A549 (cell line): ENCODE measurements around the gene NTNG2. TPM values are rescaled to one million over a fixed set of nuclear protein-coding genes. Genes with fewer than 3 reads are reported as not detected.

Experiments
- ATAC-seq, 2 experiments: fragments of 200-7000 bp in 1 of 2; fragments of >200 bp in 1 of 2; cut with Nextera tagmentation in 1 of 2; cut with Tn5 transposase in 1 of 2; 3 replicates each; pipeline versions ENCODE4 v1.8.0 to v1.9.1; 2018 to 2020; ENCODE audit warnings: mild to moderate bottlenecking in 1 of 2, moderate library complexity in 1 of 2
- CTCF ChIA-PET: fragments of 300-600 bp; sonication (Branson Sonifier 250); formaldehyde crosslinking; extraction: SDS; loops from one replicate; lab custom pipeline; 2021; ENCODE audit warnings: antibody characterized with exemption, inconsistent platforms; lab: Yijun Ruan, JAX
- POLR2A ChIA-PET: fragments of 350-600 bp; formaldehyde crosslinking; extraction: SDS; loops from one replicate; lab custom pipeline; 2021; ENCODE audit warnings: antibody characterized with exemption, inconsistent platforms; lab: Yijun Ruan, JAX
- DNase-seq, 2 experiments: peaks; one replicate each; pipeline versions ENCODE4 v3.0.0 to v3.0.0-alpha.2; 2011 to 2016; ENCODE audit warnings: low read depth in 1 of 2, low spot score in 1 of 2
- FAIRE-seq: peaks from 2 replicates; lab custom pipeline; 2011; peaks lifted over from hg19 to GRCh38; lab: Jason Lieb, UNC
- H3K27ac ChIP-seq, 2 experiments: fragments of >200 bp; sonication (Bioruptor Twin); formaldehyde crosslinking; 3 replicates each; pipeline ENCODE4 v1.5.1; 2016 to 2017
- H3K4me1 ChIP-seq: fragments of >200 bp; sonication (Bioruptor Twin); formaldehyde crosslinking; 3 replicates; pipeline ENCODE4 v1.6.1; 2016
- H3K4me2 ChIP-seq: fragments of >200 bp; sonication (Bioruptor Twin); formaldehyde crosslinking; 3 replicates; pipeline ENCODE4 v1.6.1; 2016
- H3K4me3 ChIP-seq: fragments of >200 bp; sonication (Bioruptor Twin); formaldehyde crosslinking; 3 replicates; pipeline ENCODE4 v1.5.1; 2016
- H3K9me3 ChIP-seq: fragments of >200 bp; sonication (Bioruptor Twin); formaldehyde crosslinking; 3 replicates; pipeline ENCODE4 v1.6.1; 2016
- BHLHE40 ChIP-seq: IDR thresholded peaks from 2 replicates; pipeline ENCODE4 v1.6.1; 2012; ENCODE audit warnings: low read depth, low read length, inconsistent platforms
- CBX2 ChIP-seq: fragments of 200-600 bp; sonication (generic); IDR thresholded peaks from 2 replicates; pipeline ENCODE4 v1.6.1; 2016; ENCODE audit warnings: low read depth, mild to moderate bottlenecking, borderline replicate concordance
- CHD4 ChIP-seq: fragments of 200-600 bp; sonication (generic); IDR thresholded peaks from 2 replicates; pipeline ENCODE4 v1.6.1; 2016; ENCODE audit warnings: antibody characterized with exemption, mild to moderate bottlenecking, borderline replicate concordance
- EP300 ChIP-seq, 2 experiments: fragments of >200 bp; sonication (Bioruptor Twin); formaldehyde crosslinking; IDR thresholded peaks; 2 replicates in 1 of 2; 3 replicates in 1 of 2; pipeline ENCODE4 v1.6.1; 2016 to 2017
- FOSB ChIP-seq: fragments of 250-450 bp; sonication (Bioruptor Pico); IDR thresholded peaks from 2 replicates; pipeline ENCODE4 v1.5.0; 2020; ENCODE audit warnings: mild to moderate bottlenecking, moderate library complexity
- FOSL2 ChIP-seq, 2 experiments: fragments of 450-650 bp in 1 of 2; fragments of >200 bp in 1 of 2; sonication (Bioruptor Twin) in 1 of 2; formaldehyde crosslinking; IDR thresholded peaks; 2 replicates each; pipeline versions ENCODE4 v1.5.0 to v1.6.1; 2016 to 2020; ENCODE audit warnings: mild to moderate bottlenecking in 1 of 2, moderate library complexity in 1 of 2
- GATA3 ChIP-seq: IDR thresholded peaks from 2 replicates; pipeline ENCODE4 v1.6.1; 2012; ENCODE audit warnings: borderline replicate concordance
- HOXA7 ChIP-seq: fragments of 250-450 bp; sonication (Bioruptor Pico); IDR thresholded peaks from 2 replicates; pipeline ENCODE4 v1.5.0; 2020; ENCODE audit warnings: mild to moderate bottlenecking, moderate library complexity
- HOXB13 ChIP-seq: fragments of 250-450 bp; sonication (Bioruptor Pico); IDR thresholded peaks from 2 replicates; pipeline ENCODE4 v1.5.0; 2020; ENCODE audit warnings: low read depth, mild to moderate bottlenecking, moderate library complexity
- KDM1A ChIP-seq: fragments of 200-600 bp; sonication (generic); IDR thresholded peaks from 2 replicates; pipeline ENCODE4 v1.6.1; 2016; ENCODE audit warnings: low read depth, mild to moderate bottlenecking
- MAZ ChIP-seq: fragments of 150-350 bp; IDR thresholded peaks from 2 replicates; pipeline ENCODE4 v1.6.1; 2014; ENCODE audit warnings: antibody characterized with exemption, low read depth, low read length, borderline replicate concordance
- MYC ChIP-seq: IDR thresholded peaks from 2 replicates; pipeline ENCODE4 v1.6.1; 2012; ENCODE audit warnings: mild to moderate bottlenecking, inconsistent platforms, low read length, improper control_type of control experiment, borderline replicate concordance
- NFE2L2 ChIP-seq: fragments of 150-350 bp; conservative IDR thresholded peaks from 2 replicates; pipeline ENCODE4 v1.6.1; 2014; ENCODE audit warnings: low read length
- NPAS2 ChIP-seq: fragments of 250-450 bp; sonication (Bioruptor Pico); IDR thresholded peaks from 2 replicates; pipeline ENCODE4 v1.8.0; 2022; ENCODE audit warnings: mild to moderate bottlenecking, moderate library complexity, borderline replicate concordance
- NR3C1 ChIP-seq: fragments of >200 bp; sonication (Bioruptor Twin); formaldehyde crosslinking; IDR thresholded peaks from 3 replicates; pipeline ENCODE4 v1.6.1; 2017
- RAD21 ChIP-seq, 2 experiments: fragments of >200 bp in 1 of 2; sonication (Bioruptor Twin) in 1 of 2; formaldehyde crosslinking in 1 of 2; IDR thresholded peaks in 1 of 2; conservative IDR thresholded peaks in 1 of 2; 2 replicates in 1 of 2; 3 replicates in 1 of 2; pipeline ENCODE4 v1.6.1; 2012 to 2018; ENCODE audit warnings: inconsistent platforms in 1 of 2
- RNF2 ChIP-seq: fragments of 200-600 bp; sonication (generic); IDR thresholded peaks from 2 replicates; pipeline ENCODE4 v1.6.1; 2016; ENCODE audit warnings: low read depth, mild to moderate bottlenecking, antibody characterized with exemption, moderate library complexity, borderline replicate concordance
- ZC3H11A ChIP-seq: fragments of 450-650 bp; IDR thresholded peaks from 2 replicates; pipeline ENCODE4 v1.6.1; 2014; ENCODE audit warnings: antibody characterized with exemption, mild to moderate bottlenecking
- WGBS: methylation state at CpG from one replicate; pipeline ENCODE4 v1.1.6; 2017; ENCODE audit errors: missing lambda C conversion rate; 5-methylcytosine and 5-hydroxymethylcytosine counted together
- polyA plus RNA-seq, 4 experiments: library from polyadenylated mRNA; depleted of rRNA in 3 of 4; stranded (reverse); fragments of >200 nt; fragmentation: RNase III in 1 of 4; extraction: RNeasy Plus Mini Kit Qiagen cat#74134 plus additional on column Dnase treatment in 1 of 4; gene quantifications; 2 replicates in 3 of 4; 3 replicates in 1 of 4; pipeline ENCODE4 v1.2.3, GENCODE V29; 2011 to 2017
- TF ChIP-seq, protein P1 (sequence below): fragments of >200 bp; sonication (Bioruptor Twin); formaldehyde crosslinking; IDR thresholded peaks from 3 replicates; pipeline ENCODE4 v1.5.1; 2016
- TF ChIP-seq, protein P2 (sequence below): fragments of >200 bp; sonication (Bioruptor Twin); formaldehyde crosslinking; IDR thresholded peaks from 3 replicates; pipeline ENCODE4 v1.6.1; 2016

NTNG2 gene
- polyA plus RNA-seq, 2 of the 4 experiments (the other 2 are of a cell fraction): 0.52 to 1.0 TPM

DNA sequence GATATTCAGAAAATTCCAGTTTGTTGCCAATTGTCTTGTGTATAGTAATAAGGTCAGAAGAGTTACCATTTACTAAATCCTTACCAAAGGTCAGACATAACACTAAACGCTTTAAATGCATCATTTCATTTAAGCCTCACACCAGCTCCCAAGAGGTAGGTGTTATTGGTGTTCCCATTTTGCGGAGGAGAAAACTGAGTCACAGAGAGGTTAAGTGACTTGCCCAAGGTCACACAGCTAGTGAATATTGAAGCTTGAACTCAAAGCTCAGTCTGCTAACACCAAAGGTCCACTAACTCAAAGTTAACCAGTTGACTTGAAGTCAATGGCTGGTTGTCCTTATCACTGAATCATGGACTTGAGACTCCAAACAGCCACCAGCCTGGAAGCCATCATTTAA is 40.8 kb upstream of the NTNG2 start:
- POLR2A ChIA-PET: no interaction called here
- Histone ChIP-seq H3K4me1 (no peaks in the 10 kb centered on the region), H3K4me3 (no peak overlapping the region)
- no peak for DNase-seq
- FAIRE-seq: no peak
- CTCF ChIA-PET: interaction anchor here (1.2 to 1.3 kb wide), 2 partner anchors 47 to 358 kb away, joined by 3 read pairs; no protein-coding TSS in a partner anchor
- TF ChIP-seq ZC3H11A (no peak), CHD4 (no peak), RAD21 (conservative IDR thresholded peaks at IDR 0.05 in 1 of 2, IDR thresholded peaks at IDR 0.05 in 1 of 2) (no peak), BHLHE40 (no peak)
- TF ChIP-seq, all 56 proteins: peak for 0
- no peak overlapping the region for H3K4me2 ChIP-seq
- 45% methylated on average over 2 of the region's 2 CpGs for WGBS
- no peak overlapping the region for H3K27ac ChIP-seq
- ATAC-seq: no peak
- H3K9me3 ChIP-seq: 0 out of 3 replicates have a peak, but pooled peaks cover 2% of the 10 kb centered on the region

DNA sequence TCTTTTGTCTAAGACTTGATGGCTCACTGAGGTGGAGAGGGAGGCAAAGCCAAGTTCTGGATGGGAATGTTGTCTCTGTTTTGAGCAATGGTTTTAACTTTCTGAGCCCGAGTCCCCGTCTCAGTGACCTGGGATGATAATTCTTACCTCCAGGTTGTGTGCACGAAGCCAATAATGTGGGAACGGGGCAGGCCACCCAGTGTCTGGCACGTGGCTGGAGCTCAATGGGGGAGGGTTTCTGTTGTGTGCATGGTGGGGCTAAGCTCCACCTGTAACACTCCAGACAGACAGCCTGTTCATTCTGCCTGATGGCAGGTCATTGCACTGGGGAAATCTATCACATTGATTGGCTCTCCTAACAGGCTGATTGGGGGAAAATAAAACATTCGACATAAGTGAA is 37.1 kb upstream of the NTNG2 start:
- ATAC-seq (no peak), FAIRE-seq (no peak), DNase-seq (no peak)
- WGBS: 17% methylated on average over 6 of the region's 6 CpGs
- Histone ChIP-seq H3K4me3 (no peak overlapping the region), H3K4me1 (no peaks in the 10 kb centered on the region), H3K9me3 (no peaks in the 10 kb centered on the region), H3K4me2 (no peak overlapping the region), H3K27ac (no peak overlapping the region)
- CTCF ChIA-PET: interaction anchor here (1.3 to 1.4 kb wide), 2 partner anchors 11 to 13 kb away, joined by 3 read pairs; no protein-coding TSS in a partner anchor
- POLR2A ChIA-PET: no interaction called here
- TF ChIP-seq HOXB13 (CRISPR knock-in tag) (no peak), MYC (no peak), EP300 (IDR thresholded peaks at IDR 0.05) (no peak), CBX2 (no peak), RNF2 (no peak), NR3C1 (no peak), NPAS2 (CRISPR knock-in tag) (no peak), MAZ (no peak), FOSL2 (IDR thresholded peaks at IDR 0.05) (no peak), FOSL2 (CRISPR knock-in tag; IDR thresholded peaks at IDR 0.05) (no peak), GATA3 (no peak), NFE2L2 (no peak), KDM1A (no peak), BHLHE40 (no peak)
- TF ChIP-seq, protein P1, sequence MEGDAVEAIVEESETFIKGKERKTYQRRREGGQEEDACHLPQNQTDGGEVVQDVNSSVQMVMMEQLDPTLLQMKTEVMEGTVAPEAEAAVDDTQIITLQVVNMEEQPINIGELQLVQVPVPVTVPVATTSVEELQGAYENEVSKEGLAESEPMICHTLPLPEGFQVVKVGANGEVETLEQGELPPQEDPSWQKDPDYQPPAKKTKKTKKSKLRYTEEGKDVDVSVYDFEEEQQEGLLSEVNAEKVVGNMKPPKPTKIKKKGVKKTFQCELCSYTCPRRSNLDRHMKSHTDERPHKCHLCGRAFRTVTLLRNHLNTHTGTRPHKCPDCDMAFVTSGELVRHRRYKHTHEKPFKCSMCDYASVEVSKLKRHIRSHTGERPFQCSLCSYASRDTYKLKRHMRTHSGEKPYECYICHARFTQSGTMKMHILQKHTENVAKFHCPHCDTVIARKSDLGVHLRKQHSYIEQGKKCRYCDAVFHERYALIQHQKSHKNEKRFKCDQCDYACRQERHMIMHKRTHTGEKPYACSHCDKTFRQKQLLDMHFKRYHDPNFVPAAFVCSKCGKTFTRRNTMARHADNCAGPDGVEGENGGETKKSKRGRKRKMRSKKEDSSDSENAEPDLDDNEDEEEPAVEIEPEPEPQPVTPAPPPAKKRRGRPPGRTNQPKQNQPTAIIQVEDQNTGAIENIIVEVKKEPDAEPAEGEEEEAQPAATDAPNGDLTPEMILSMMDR: no peak

- Histone ChIP-seq H3K4me1 (no peaks in the 10 kb centered on the region), H3K27ac (no peak overlapping the region), H3K4me2 (no peak overlapping the region), H3K9me3 (no peaks in the 10 kb centered on the region), H3K4me3 (no peak overlapping the region)
- DNase-seq (no peak), FAIRE-seq (no peak), ATAC-seq (no peak)
- WGBS: 49% methylated on average over 7 of the region's 7 CpGs
- ChIA-PET CTCF (interaction anchor here (0.8 to 1.8 kb wide), 5 partner anchors 9 to 38 kb away, joined by 3 to 4 read pairs (median 3); no protein-coding TSS in a partner anchor), POLR2A (interaction anchor here (0.6 kb wide), 1 partner anchor 125 kb away, joined by 4 read pairs; no protein-coding TSS in a partner anchor)
- TF ChIP-seq FOSB (CRISPR knock-in tag) (no peak), HOXA7 (CRISPR knock-in tag) (no peak)
- TF ChIP-seq, protein P2, sequence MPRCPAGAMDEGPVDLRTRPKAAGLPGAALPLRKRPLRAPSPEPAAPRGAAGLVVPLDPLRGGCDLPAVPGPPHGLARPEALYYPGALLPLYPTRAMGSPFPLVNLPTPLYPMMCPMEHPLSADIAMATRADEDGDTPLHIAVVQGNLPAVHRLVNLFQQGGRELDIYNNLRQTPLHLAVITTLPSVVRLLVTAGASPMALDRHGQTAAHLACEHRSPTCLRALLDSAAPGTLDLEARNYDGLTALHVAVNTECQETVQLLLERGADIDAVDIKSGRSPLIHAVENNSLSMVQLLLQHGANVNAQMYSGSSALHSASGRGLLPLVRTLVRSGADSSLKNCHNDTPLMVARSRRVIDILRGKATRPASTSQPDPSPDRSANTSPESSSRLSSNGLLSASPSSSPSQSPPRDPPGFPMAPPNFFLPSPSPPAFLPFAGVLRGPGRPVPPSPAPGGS: no peak
Measured at GRCh38 chr9:132125361-132125760, 36.5 kb upstream of the NTNG2 start.
